Posterior cingulate gyrus (tissue), 11 donors: ENCODE measurements around the gene DHX35.
"Not testable (repeated sequence)": the region's sequence is repeated elsewhere in the genome, so short reads cannot be mapped to it uniquely, and the experiment has no call there.

ENCODE experiments used
- DNase-seq, 10 donors: peaks; one replicate each; pipeline versions ENCODE4 v3.0.0 to v3.0.0-alpha.2; 2020 to 2021; ENCODE audit warnings: mixed read lengths in 3 of 10
- intact Hi-C: fragments of 100-400 bp; cut with DNase I; formaldehyde crosslinking; loops from one replicate; pipeline ENCODE4 v1.15.1; 2023

Gene DHX35

GRCh38 chr20:38937978-38938473 is 24.1 kb upstream of the DHX35 start:
- intact Hi-C loops: no loop called here
- DNase-seq: no peak

GRCh38 chr20:38939686-38940085 is 22.5 kb upstream of the DHX35 start:
- DNase-seq: no peak
- intact Hi-C loops: no loop called here

- intact Hi-C loops: no loop called here
- DNase-seq: no peak
These were observed 21.5 kb upstream of the DHX35 start for GRCh38 chr20:38940644-38941043.

GRCh38 chr20:38941726-38942389 is 20.3 kb upstream of the DHX35 start:
- DNase-seq: no peak

GRCh38 chr20:38945012-38945411 is 17.1 kb upstream of the DHX35 start:
- intact Hi-C loops: no loop called here
- DNase-seq: no peak

More at GRCh38 chr20:38941726-38942389, 20.3 kb upstream of the DHX35 start:
- intact Hi-C loops: no loop called here

GRCh38 chr20:38946836-38947235 is 15.3 kb upstream of the DHX35 start:
- intact Hi-C loops: no loop called here
- DNase-seq: no peak

GRCh38 chr20:38947931-38948362 is 14.2 kb upstream of the DHX35 start:
- no peak for DNase-seq
- intact Hi-C loops: no loop called here

- intact Hi-C loops: no loop called here
- DNase-seq: no peak
These were observed 11.9 kb upstream of the DHX35 start for GRCh38 chr20:38950254-38950653.

- intact Hi-C loops: no loop called here
These were observed 10.5 kb upstream of the DHX35 start for GRCh38 chr20:38951611-38952010.

GRCh38 chr20:38952153-38952552 is 10.0 kb upstream of the DHX35 start:
- intact Hi-C loops: no loop called here
- no peak for DNase-seq

More at GRCh38 chr20:38951611-38952010, 10.5 kb upstream of the DHX35 start:
- DNase-seq: no peak

GRCh38 chr20:38953630-38954340 is 8.4 kb upstream of the DHX35 start:
- DNase-seq: no peak
- intact Hi-C loops: no loop called here

- intact Hi-C loops: no loop called here
- no peak for DNase-seq
These were observed 4.8 kb upstream of the DHX35 start for GRCh38 chr20:38957235-38957876.

- no peak for DNase-seq
These were observed 4.1 kb upstream of the DHX35 start for GRCh38 chr20:38957915-38958485.

GRCh38 chr20:38960187-38960687 is 1.9 kb upstream of the DHX35 start:
- DNase-seq, intact Hi-C loops: not testable (repeated sequence)

More at GRCh38 chr20:38957915-38958485, 4.1 kb upstream of the DHX35 start:
- intact Hi-C loops: loop anchor here (2.0 kb wide), 1 partner anchor 31 kb away; the partner anchor contains the start of gene FAM83D

GRCh38 chr20:38961530-38962043 is 557 bp upstream of the DHX35 start:
- intact Hi-C loops: no loop called here

GRCh38 chr20:38962928-38963401 is 821 bp downstream of the DHX35 start:
- DNase-seq: no peak
- intact Hi-C loops: no loop called here

More at GRCh38 chr20:38961530-38962043, 557 bp upstream of the DHX35 start:
- DNase-seq: no peak

GRCh38 chr20:38963745-38964144 is 1.6 kb downstream of the DHX35 start:
- intact Hi-C loops: no loop called here

GRCh38 chr20:38965264-38965663 is 3.1 kb downstream of the DHX35 start:
- intact Hi-C loops: no loop called here
- DNase-seq: no peak

More at GRCh38 chr20:38963745-38964144, 1.6 kb downstream of the DHX35 start:
- DNase-seq: no peak

- intact Hi-C loops: no loop called here
- no peak for DNase-seq
These were observed 5.9 kb downstream of the DHX35 start for GRCh38 chr20:38968090-38968489.

GRCh38 chr20:38969708-38970107 is 7.6 kb downstream of the DHX35 start:
- intact Hi-C loops: no loop called here
- no peak for DNase-seq
